WTC11 (cell line): ENCODE measurements around the gene H6PD.

Experiments
- CTCF ChIP-seq: fragments of 200-600 bp; IDR thresholded peaks from 2 replicates; pipeline ENCODE4 v1.8.0; 2022; ENCODE audit warnings: antibody characterized with exemption
- FOXP1 ChIP-seq: sonication (generic); formaldehyde crosslinking; IDR thresholded peaks from 2 replicates; pipeline ENCODE4 v1.8.0; 2022; ENCODE audit warnings: missing genetic modification reagents, mild to moderate bottlenecking, moderate library complexity, borderline replicate concordance
- HMGXB4 ChIP-seq: sonication (generic); formaldehyde crosslinking; IDR thresholded peaks from 2 replicates; pipeline ENCODE4 v1.8.1; 2023; ENCODE audit warnings: mild to moderate bottlenecking, moderate library complexity, missing genetic modification reagents
- ZNF423 ChIP-seq: fragments of 250-450 bp; sonication (Bioruptor Pico); IDR thresholded peaks from 2 replicates; pipeline ENCODE4 v2.1.2; 2022; ENCODE audit warnings: mild to moderate bottlenecking, moderate library complexity

GRCh38 chr1:9253004-9253403, 18.4 kb downstream of the H6PD start:
- TF ChIP-seq CTCF (no peak), ZNF423 (CRISPR knock-in tag) (no peak), HMGXB4 (CRISPR knock-in tag) (no peak), FOXP1 (no peak)
